GM23338 (cell line): ENCODE data around the gene GABRB3. TPM values are rescaled to one million over a fixed set of nuclear protein-coding genes. Genes with fewer than 3 reads are reported as not detected.
A peak's percentile ranks its signal among the peaks of the same experiment; 100 is the strongest.

Source experiments
- ATAC-seq: fragments of 200-7000 bp; cut with Tn5 transposase; 3 replicates; pipeline ENCODE4 v1.9.1; 2020
- DNase-seq: peaks from one replicate; pipeline ENCODE4 v3.0.0-alpha.2; 2015; ENCODE audit warnings: low spot score
- H2AFZ ChIP-seq: fragments of 200-600 bp; sonication (generic); 2 replicates; pipeline ENCODE4 v1.8.0; 2016; ENCODE audit warnings: antibody characterized with exemption, mild to moderate bottlenecking, moderate library complexity
- H3F3A ChIP-seq: fragments of 200-600 bp; sonication (generic); replicated peaks from 2 replicates; pipeline ENCODE4 v1.8.0; 2017; ENCODE audit warnings: antibody characterized with exemption, mixed run types, low read depth
- H3K27ac ChIP-seq: fragments of 200-600 bp; sonication (generic); 2 replicates; pipeline ENCODE4 v1.6.1; 2016; ENCODE audit warnings: low read depth
- H3K27me3 ChIP-seq: fragments of 200-600 bp; sonication (generic); 2 replicates; pipeline ENCODE4 v1.8.0; 2016; ENCODE audit warnings: mild to moderate bottlenecking, mixed run types, moderate library complexity; ENCODE audit not compliant: insufficient read depth
- H3K36me3 ChIP-seq: fragments of 200-600 bp; sonication (generic); 2 replicates; pipeline ENCODE4 v1.8.0; 2016; ENCODE audit warnings: mild to moderate bottlenecking; ENCODE audit not compliant: insufficient read depth
- H3K4me1 ChIP-seq: fragments of 200-600 bp; sonication (generic); 2 replicates; pipeline ENCODE4 v1.8.0; 2016; ENCODE audit warnings: mild to moderate bottlenecking, moderate library complexity; ENCODE audit not compliant: insufficient read depth
- H3K4me2 ChIP-seq: fragments of 200-600 bp; sonication (generic); 2 replicates; pipeline ENCODE4 v1.7.1; 2017; ENCODE audit warnings: mixed run types
- H3K4me3 ChIP-seq: fragments of 200-600 bp; sonication (generic); 2 replicates; pipeline ENCODE4 v1.6.1; 2016; ENCODE audit warnings: mixed run types
- H3K79me2 ChIP-seq: fragments of 200-600 bp; sonication (generic); replicated peaks from 2 replicates; pipeline ENCODE4 v1.8.0; 2017; ENCODE audit warnings: mild to moderate bottlenecking; ENCODE audit not compliant: insufficient read depth
- H3K9me2 ChIP-seq: fragments of 200-600 bp; sonication (generic); 2 replicates; pipeline ENCODE4 v1.8.0; 2017; ENCODE audit not compliant: insufficient read depth
- H4K20me1 ChIP-seq: fragments of 200-600 bp; sonication (generic); replicated peaks from 2 replicates; pipeline ENCODE4 v1.8.0; 2017; ENCODE audit warnings: mild to moderate bottlenecking; ENCODE audit not compliant: insufficient read depth
- H3K27ac Mint-ChIP-seq: 2 replicates; pipeline ENCODE4 v1.8.0; 2020; ENCODE audit warnings: inconsistent platforms, mild to moderate bottlenecking, moderate library complexity, mixed read lengths
- H3K27me3 Mint-ChIP-seq: 3 replicates; pipeline ENCODE4 v1.8.0; 2022; ENCODE audit warnings: low read depth, mild to moderate bottlenecking, moderate library complexity, mixed read lengths, inconsistent platforms; ENCODE audit not compliant: insufficient read depth, poor library complexity
- H3K36me3 Mint-ChIP-seq: 3 replicates; pipeline ENCODE4 v1.8.0; 2021; ENCODE audit warnings: low read depth, mild to moderate bottlenecking, inconsistent platforms, moderate library complexity, mixed read lengths
- H3K4me1 Mint-ChIP-seq: 3 replicates; pipeline ENCODE4 v1.8.0; 2020; ENCODE audit warnings: mild to moderate bottlenecking, inconsistent platforms, mixed read lengths
- H3K4me3 Mint-ChIP-seq: 3 replicates; pipeline ENCODE4 v1.8.0; 2021; ENCODE audit warnings: moderate library complexity, mild to moderate bottlenecking, inconsistent platforms, mixed read lengths
- H3K9me3 Mint-ChIP-seq: 3 replicates; pipeline ENCODE4 v1.8.0; 2020; ENCODE audit warnings: moderate library complexity, mild to moderate bottlenecking, inconsistent platforms, mixed read lengths
- ETS1 ChIP-seq: IDR thresholded peaks from 2 replicates; pipeline ENCODE4 v1.6.1; 2016; ENCODE audit warnings: antibody characterized with exemption
- EZH2 ChIP-seq: fragments of 200-600 bp; sonication (generic); IDR thresholded peaks from one replicate; pipeline ENCODE4 v1.8.0; 2017; ENCODE audit warnings: antibody characterized with exemption, mild to moderate bottlenecking, low read depth; ENCODE audit not compliant: unreplicated experiment
- JUNB ChIP-seq: IDR thresholded peaks from one replicate; pipeline ENCODE4 v1.6.1; 2016; ENCODE audit warnings: antibody characterized with exemption; ENCODE audit not compliant: unreplicated experiment
- NANOG ChIP-seq: IDR thresholded peaks from 2 replicates; pipeline ENCODE4 v1.6.1; 2016; ENCODE audit warnings: antibody characterized with exemption, borderline replicate concordance
- POLR2AphosphoS5 ChIP-seq: IDR thresholded peaks from 2 replicates; pipeline ENCODE4 v1.6.1; 2016; ENCODE audit warnings: antibody characterized with exemption, low read depth
- REST ChIP-seq: IDR thresholded peaks from one replicate; pipeline ENCODE4 v1.6.1; 2018; ENCODE audit warnings: antibody characterized with exemption; ENCODE audit not compliant: unreplicated experiment
- STAT1 ChIP-seq: IDR thresholded peaks from one replicate; pipeline ENCODE4 v1.6.1; 2016; ENCODE audit warnings: antibody characterized with exemption; ENCODE audit not compliant: unreplicated experiment
- ZNF114 ChIP-seq: fragments of 250-450 bp; sonication (Bioruptor Pico); IDR thresholded peaks from 2 replicates; pipeline ENCODE4 v1.5.0; 2020; ENCODE audit warnings: mild to moderate bottlenecking, moderate library complexity
- ZNF462 ChIP-seq: fragments of 250-450 bp; sonication (Bioruptor Pico); IDR thresholded peaks from 2 replicates; pipeline ENCODE4 v1.5.0; 2020; ENCODE audit warnings: mild to moderate bottlenecking, moderate library complexity
- polyA plus RNA-seq: library from polyadenylated mRNA; unstranded; fragments of >200 nt; fragmentation: Nextera tagmentation; extraction: Ambion mirVana; gene quantifications from 2 replicates; pipeline ENCODE4 v1.2.1, GENCODE V29; 2016
- total RNA-seq: library from RNA; depleted of rRNA; stranded (reverse); fragments of >200 nt; shearing (Covaris generic); gene quantifications from 2 replicates; pipeline ENCODE4 v1.2.3, GENCODE V29; 2014

GABRB3 gene
- total and polyA plus RNA-seq, 2 experiments from 2014 or later, result 56.5 to 131 TPM

- ATAC-seq, result no peak
These were observed 137.8 kb downstream of the GABRB3 start for GRCh38 chr15:26635105-26635504.

GRCh38 chr15:26634319-26634718, 138.5 kb downstream of the GABRB3 start:
- Mint-ChIP-seq H3K27me3 (peaks cover 11% of the 10 kb centered on the region), H3K4me1 (peaks cover 85% of the 10 kb centered on the region), H3K27ac (peak overlapping the region; percentile 86), H3K4me3 (no peak overlapping the region), H3K9me3 (no peaks in the 10 kb centered on the region), H3K36me3 (peaks cover 16% of the 10 kb centered on the region)
- peaks cover 20% of the 10 kb centered on the region for H3K9me2 ChIP-seq
- H3K79me2 ChIP-seq, result peaks cover 78% of the 10 kb centered on the region
- peaks cover 65% of the 10 kb centered on the region for H3K4me1 ChIP-seq
- H3K4me3 ChIP-seq, result no peak overlapping the region
- no peak overlapping the region for H3K4me2 ChIP-seq
- H4K20me1 ChIP-seq, result peaks cover 4% of the 10 kb centered on the region; the same call in 1 of the 2 replicates
- TF ChIP-seq REST (no peak), ETS1 (no peak), ZNF114 (CRISPR knock-in tag) (no peak), POLR2AphosphoS5 (no peak), ZNF462 (CRISPR knock-in tag) (no peak), JUNB (no peak), NANOG (no peak)
- DNase-seq (peak; percentile 58), ATAC-seq (no peak; the same call in 2 of the 3 replicates)
- H3K36me3 ChIP-seq, result no peaks in the 10 kb centered on the region
- peaks cover 4% of the 10 kb centered on the region; the same call in 1 of the 2 replicates for H3F3A ChIP-seq
- no peak overlapping the region for H2AFZ ChIP-seq
- no peaks in the 10 kb centered on the region for H3K27me3 ChIP-seq
- peak overlapping the region; percentile 76; the same call in 1 of the 2 replicates for H3K27ac ChIP-seq

More at GRCh38 chr15:26635105-26635504, 137.8 kb downstream of the GABRB3 start:
- Histone ChIP-seq H2AFZ (no peak overlapping the region), H3K4me1 (peaks cover 64% of the 10 kb centered on the region), H3K4me2 (no peak overlapping the region), H4K20me1 (peaks cover 4% of the 10 kb centered on the region; the same call in 1 of the 2 replicates), H3K27ac (no peak overlapping the region), H3K4me3 (no peak overlapping the region), H3F3A (peaks cover 4% of the 10 kb centered on the region; the same call in 1 of the 2 replicates), H3K79me2 (peaks cover 78% of the 10 kb centered on the region), H3K27me3 (no peaks in the 10 kb centered on the region), H3K36me3 (no peaks in the 10 kb centered on the region), H3K9me2 (peaks cover 20% of the 10 kb centered on the region)
- peaks cover 11% of the 10 kb centered on the region for H3K27me3 Mint-ChIP-seq
- H3K9me3 Mint-ChIP-seq, result no peaks in the 10 kb centered on the region
- TF ChIP-seq EZH2 (no peak), ZNF114 (CRISPR knock-in tag) (no peak), POLR2AphosphoS5 (no peak), JUNB (no peak), NANOG (no peak), STAT1 (no peak)
- H3K27ac Mint-ChIP-seq, result peak overlapping the region; percentile 76; the same call in 1 of the 2 replicates
- H3K4me3 Mint-ChIP-seq, result no peak overlapping the region
- H3K4me1 Mint-ChIP-seq, result peaks cover 86% of the 10 kb centered on the region
- H3K36me3 Mint-ChIP-seq, result peaks cover 12% of the 10 kb centered on the region; the same call in 2 of the 3 replicates
- DNase-seq, result no peak
